Stimulated activated CD4-positive, alpha-beta T cell treated with anti-CD3 and anti-CD28 coated beads, TNF-alpha, amount 100 ng/mL, for 1 hour (primary cell): ENCODE measurements around the gene CC2D2A.

Experiments
- DNase-seq, 3 donors: peaks; one replicate each; pipeline ENCODE4 v3.0.0-alpha.2; 2020; ENCODE audit warnings: low read depth in 3 of 3, low spot score in 1 of 3

CC2D2A gene

GRCh38 chr4:15636818-15637217 is 167.1 kb downstream of the CC2D2A start:
- DNase-seq = no peak

GRCh38 chr4:15638418-15638817 is 168.7 kb downstream of the CC2D2A start:
- no peak for DNase-seq

GRCh38 chr4:15648600-15648999 is 178.9 kb downstream of the CC2D2A start:
- no peak for DNase-seq

- peak in 2 of 3 donors; percentile 4 to 20 for DNase-seq
These were observed 180.3 kb downstream of the CC2D2A start for GRCh38 chr4:15649914-15650545.
